Hepatocyte (in vitro differentiated cells): ENCODE results near the gene DLG3. TPM values are rescaled to one million over a fixed set of nuclear protein-coding genes. Genes with fewer than 3 reads are reported as not detected.

Experiments used
- DNase-seq: peaks from one replicate; pipeline ENCODE4 v3.0.0-alpha.2; 2016; ENCODE audit warnings: low spot score
- H2AFZ ChIP-seq: fragments of 200-600 bp; sonication (generic); 2 replicates; pipeline ENCODE4 v1.6.0; 2016; ENCODE audit warnings: antibody characterized with exemption, mild to moderate bottlenecking
- H3K27ac ChIP-seq: fragments of 200-600 bp; sonication (generic); 2 replicates; pipeline ENCODE4 v1.5.1; 2016; ENCODE audit warnings: mild to moderate bottlenecking
- H3K27me3 ChIP-seq: fragments of 200-600 bp; sonication (generic); 2 replicates; pipeline ENCODE4 v1.6.1; 2016
- H3K36me3 ChIP-seq: fragments of 200-600 bp; sonication (generic); replicated peaks from 2 replicates; pipeline ENCODE4 v1.5.1; 2016; ENCODE audit warnings: low read depth; ENCODE audit not compliant: insufficient read depth
- H3K4me1 ChIP-seq: fragments of 200-600 bp; sonication (generic); 2 replicates; pipeline ENCODE4 v1.5.1; 2016; ENCODE audit warnings: mild to moderate bottlenecking, moderate library complexity; ENCODE audit not compliant: insufficient read depth
- H3K4me2 ChIP-seq: fragments of 200-600 bp; sonication (generic); 2 replicates; pipeline ENCODE4 v1.6.0; 2016
- H3K4me3 ChIP-seq: fragments of 200-600 bp; sonication (generic); 2 replicates; pipeline ENCODE4 v1.5.1; 2016; ENCODE audit warnings: mild to moderate bottlenecking
- H3K79me2 ChIP-seq: fragments of 200-600 bp; sonication (generic); 2 replicates; pipeline ENCODE4 v1.6.0; 2017; ENCODE audit warnings: mild to moderate bottlenecking
- H3K9me2 ChIP-seq: fragments of 200-600 bp; sonication (generic); replicated peaks from 2 replicates; pipeline ENCODE4 v1.6.0; 2017; ENCODE audit warnings: mild to moderate bottlenecking; ENCODE audit not compliant: insufficient read depth
- H3K9me3 ChIP-seq: fragments of 200-600 bp; sonication (generic); 2 replicates; pipeline ENCODE4 v1.5.1; 2016; ENCODE audit warnings: low read depth, mild to moderate bottlenecking
- H4K20me1 ChIP-seq: fragments of 200-600 bp; sonication (generic); 2 replicates; pipeline ENCODE4 v1.6.0; 2016; ENCODE audit warnings: mild to moderate bottlenecking; ENCODE audit not compliant: insufficient read depth, poor library complexity, severe bottlenecking
- EZH2 ChIP-seq: fragments of 200-600 bp; sonication (generic); IDR thresholded peaks from 2 replicates; pipeline ENCODE4 v1.6.1; 2016; ENCODE audit warnings: antibody characterized with exemption, mild to moderate bottlenecking, borderline replicate concordance
- EZH2phosphoT487 ChIP-seq: fragments of 200-600 bp; sonication (generic); IDR thresholded peaks from one replicate; pipeline ENCODE4 v1.6.1; 2018; ENCODE audit warnings: antibody characterized with exemption, mild to moderate bottlenecking, low read depth, moderate library complexity; ENCODE audit not compliant: unreplicated experiment, severe bottlenecking
- WGBS: methylation state at CpG from one replicate; pipeline ENCODE4 v1.1.6; 2016; ENCODE audit warnings: low lambda C conversion rate; ENCODE audit errors: missing lambda C conversion rate; 5-methylcytosine and 5-hydroxymethylcytosine counted together
- polyA plus RNA-seq: library from polyadenylated mRNA; unstranded; fragments of >200 nt; fragmentation: Nextera tagmentation; extraction: Ambion mirVana; gene quantifications from 2 replicates; pipeline ENCODE4 v1.2.1, GENCODE V29; 2016
- total RNA-seq: library from RNA; depleted of rRNA; stranded (reverse); fragments of >200 nt; gene quantifications from 2 replicates; pipeline ENCODE4 v1.2.3, GENCODE V29; 2014
- TF ChIP-seq, protein P1 (sequence below): fragments of 200-600 bp; sonication (generic); IDR thresholded peaks from 2 replicates; pipeline ENCODE4 v1.5.1; 2016; ENCODE audit warnings: antibody characterized with exemption, mild to moderate bottlenecking; ENCODE audit not compliant: poor library complexity

The DLG3 gene
- total and polyA plus RNA-seq, 2 experiments from 2014 or later = 9.6 to 17.7 TPM

DNA sequence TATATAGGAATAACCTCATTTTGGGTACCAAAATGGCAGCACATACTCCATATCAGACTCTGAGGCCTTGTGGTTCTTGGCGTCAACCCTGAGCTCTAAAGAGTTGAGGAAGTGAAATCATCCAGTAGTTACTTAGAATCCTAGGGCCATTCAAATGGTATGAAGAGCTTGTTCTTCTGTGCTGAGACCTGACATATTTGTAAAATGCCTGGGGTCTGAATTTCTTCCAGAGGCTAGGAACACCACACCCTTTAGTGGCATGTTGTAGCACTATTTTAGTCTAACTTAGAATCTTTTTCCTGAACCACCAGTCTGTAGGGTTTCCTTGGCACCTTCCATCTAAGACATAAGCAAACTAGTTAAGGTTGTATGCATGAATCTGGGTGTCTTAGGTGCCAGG, 39.6 kb upstream of the DLG3 start:
- no peaks in the 10 kb centered on the region for H3K27me3 ChIP-seq

DNA sequence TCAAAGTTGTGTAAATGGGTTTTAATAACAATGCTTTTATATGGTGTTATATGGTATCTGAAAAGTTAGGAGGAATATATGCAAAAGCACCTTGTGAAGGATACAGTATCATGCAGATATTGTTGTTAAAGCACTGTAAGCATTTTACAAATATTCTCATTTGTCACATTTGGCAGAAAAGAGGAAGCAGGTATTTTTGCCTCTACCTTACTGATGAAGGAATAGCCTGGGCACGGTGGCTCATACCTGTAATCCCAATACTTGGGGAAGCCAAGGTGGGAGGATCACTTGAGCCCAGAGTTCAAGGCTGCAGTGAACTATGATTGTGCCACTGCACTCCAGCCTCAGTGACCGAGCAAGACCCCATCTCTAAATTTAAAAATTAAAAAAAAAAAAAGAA, 33.7 kb upstream of the DLG3 start:
- DNase-seq = no peak
- Histone ChIP-seq H3K9me3 (no peaks in the 10 kb centered on the region), H3K36me3 (no peaks in the 10 kb centered on the region), H3K4me3 (no peak overlapping the region), H3K27me3 (no peaks in the 10 kb centered on the region), H3K27ac (no peak overlapping the region), H3K79me2 (no peaks in the 10 kb centered on the region), H2AFZ (no peak overlapping the region), H3K9me2 (no peaks in the 10 kb centered on the region), H3K4me1 (no peaks in the 10 kb centered on the region), H3K4me2 (no peak overlapping the region), H4K20me1 (no peaks in the 10 kb centered on the region)
- 83% methylated on average over 2 of the region's 2 CpGs for WGBS
- no peak for TF ChIP-seq EZH2phosphoT487
- no peak for TF ChIP-seq EZH2
- TF ChIP-seq, protein P1, sequence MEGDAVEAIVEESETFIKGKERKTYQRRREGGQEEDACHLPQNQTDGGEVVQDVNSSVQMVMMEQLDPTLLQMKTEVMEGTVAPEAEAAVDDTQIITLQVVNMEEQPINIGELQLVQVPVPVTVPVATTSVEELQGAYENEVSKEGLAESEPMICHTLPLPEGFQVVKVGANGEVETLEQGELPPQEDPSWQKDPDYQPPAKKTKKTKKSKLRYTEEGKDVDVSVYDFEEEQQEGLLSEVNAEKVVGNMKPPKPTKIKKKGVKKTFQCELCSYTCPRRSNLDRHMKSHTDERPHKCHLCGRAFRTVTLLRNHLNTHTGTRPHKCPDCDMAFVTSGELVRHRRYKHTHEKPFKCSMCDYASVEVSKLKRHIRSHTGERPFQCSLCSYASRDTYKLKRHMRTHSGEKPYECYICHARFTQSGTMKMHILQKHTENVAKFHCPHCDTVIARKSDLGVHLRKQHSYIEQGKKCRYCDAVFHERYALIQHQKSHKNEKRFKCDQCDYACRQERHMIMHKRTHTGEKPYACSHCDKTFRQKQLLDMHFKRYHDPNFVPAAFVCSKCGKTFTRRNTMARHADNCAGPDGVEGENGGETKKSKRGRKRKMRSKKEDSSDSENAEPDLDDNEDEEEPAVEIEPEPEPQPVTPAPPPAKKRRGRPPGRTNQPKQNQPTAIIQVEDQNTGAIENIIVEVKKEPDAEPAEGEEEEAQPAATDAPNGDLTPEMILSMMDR = no peak

More for the DNA sequence above, 39.6 kb upstream of the DLG3 start:
- Histone ChIP-seq H3K27ac (no peak overlapping the region), H3K4me1 (no peaks in the 10 kb centered on the region), H3K4me2 (no peak overlapping the region), H3K36me3 (no peaks in the 10 kb centered on the region), H3K4me3 (no peak overlapping the region), H3K79me2 (no peaks in the 10 kb centered on the region), H4K20me1 (no peaks in the 10 kb centered on the region), H3K9me2 (no peaks in the 10 kb centered on the region), H3K9me3 (no peaks in the 10 kb centered on the region), H2AFZ (no peak overlapping the region)
- no peak for DNase-seq
- 76% methylated on average over 1 of the region's 1 CpG for WGBS
- no peak for TF ChIP-seq EZH2phosphoT487
- TF ChIP-seq, protein P1 = no peak
- no peak for TF ChIP-seq EZH2

DNA sequence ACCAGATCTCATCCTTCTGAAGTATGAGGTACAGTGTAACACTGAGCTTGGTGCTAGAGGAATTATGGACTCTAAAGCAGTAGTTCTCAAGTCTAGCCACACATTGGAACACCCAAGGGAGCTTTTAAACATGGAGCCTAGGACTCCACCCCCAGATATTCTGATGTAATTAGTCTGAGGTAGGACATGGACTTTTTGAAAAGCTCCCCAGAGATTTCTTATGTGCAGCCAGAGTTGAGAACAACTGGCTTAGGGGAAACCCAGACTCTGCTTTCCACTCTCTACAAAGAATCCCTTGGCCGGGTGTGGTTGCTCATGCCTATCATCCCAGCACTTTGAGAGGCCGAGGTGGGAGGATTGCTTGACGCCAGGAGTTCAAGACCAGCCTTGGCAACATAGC, 33.2 kb upstream of the DLG3 start:
- 82% methylated on average over 3 of the region's 3 CpGs for WGBS

More for the DNA sequence above, 33.2 kb upstream of the DLG3 start:
- Histone ChIP-seq H3K36me3 (no peaks in the 10 kb centered on the region), H3K27ac (no peak overlapping the region), H3K4me2 (no peak overlapping the region), H4K20me1 (no peaks in the 10 kb centered on the region), H3K4me1 (no peaks in the 10 kb centered on the region), H3K9me2 (no peaks in the 10 kb centered on the region), H3K4me3 (no peak overlapping the region), H3K27me3 (no peaks in the 10 kb centered on the region), H2AFZ (no peak overlapping the region), H3K9me3 (no peaks in the 10 kb centered on the region), H3K79me2 (no peaks in the 10 kb centered on the region)
- no peak for DNase-seq
- TF ChIP-seq, protein P1 = no peak
- no peak for TF ChIP-seq EZH2
- TF ChIP-seq EZH2phosphoT487 = no peak
